Lower leg skin (tissue), 3 donors: ENCODE results near the gene GAB1.

Source experiments
- CTCF ChIP-seq, 3 donors: fragments of 450-650 bp; IDR thresholded peaks; one replicate each; pipeline ENCODE4 v1.5.1; 2016; ENCODE audit warnings: antibody characterized with exemption in 3 of 3, mild to moderate bottlenecking in 3 of 3, moderate library complexity in 2 of 3
- POLR2A ChIP-seq, 2 donors: fragments of 450-650 bp; IDR thresholded peaks; one replicate each; pipeline ENCODE4 v1.6.1; 2016 to 2017; ENCODE audit warnings: antibody characterized with exemption in 2 of 2, mild to moderate bottlenecking in 1 of 2, moderate library complexity in 1 of 2

DNA sequence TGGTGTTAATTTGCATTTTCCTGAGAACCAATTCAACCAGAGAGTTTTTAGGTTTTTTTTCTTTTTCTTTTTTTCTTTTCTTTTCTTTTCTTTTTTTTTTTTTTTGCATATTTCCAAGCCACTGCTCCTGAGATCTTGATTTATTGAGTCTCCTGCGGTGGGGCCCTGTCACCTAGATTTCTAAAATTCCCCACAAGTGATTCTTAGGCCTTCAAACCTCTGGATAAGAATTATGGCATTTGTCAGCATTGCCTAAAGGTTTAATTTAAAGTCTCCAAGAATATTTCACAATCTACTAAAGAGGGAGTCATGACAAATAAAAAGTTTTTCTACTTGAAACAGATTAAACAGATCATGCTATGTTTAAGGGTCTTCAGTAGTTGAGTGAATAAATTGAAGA, 84.9 kb downstream of the GAB1 start:
- TF ChIP-seq POLR2A (IDR thresholded peaks at IDR 0.05) = no peak
- no peak for TF ChIP-seq CTCF (IDR thresholded peaks at IDR 0.05)
